ENCODE measurements around the gene RIN2. TPM values are rescaled to one million over a fixed set of nuclear protein-coding genes. Genes with fewer than 3 reads are reported as not detected.

Gene RIN2
- total and polyA plus RNA-seq, 9 of the 15 experiments (the other 6 are each of a cell fraction or from before 2014, with no cell fraction given): 0.09 TPM; not detected in 8

DNA sequence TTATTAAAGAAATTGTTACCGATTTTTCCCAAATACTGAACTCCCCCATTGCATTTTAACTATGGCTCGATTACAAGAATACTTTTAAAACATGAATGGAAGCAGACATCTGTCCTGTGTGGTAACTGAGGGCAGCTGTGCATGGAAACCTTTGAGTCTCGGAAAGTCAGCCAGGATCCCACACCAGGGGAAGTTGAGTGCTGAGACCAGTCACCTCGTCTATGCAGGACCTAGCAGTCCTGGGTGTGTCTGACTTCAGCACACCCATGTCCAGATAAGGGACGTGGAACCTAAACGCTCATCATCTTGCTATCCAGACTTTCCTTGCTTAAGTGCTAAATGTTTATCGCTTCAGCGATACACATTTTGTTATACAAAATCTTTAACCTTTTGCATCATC lies 6.1 kb downstream of the RIN2 start:
- H3K9me3 ChIP-seq (replicated peaks; ENCODE audit: control insufficient read depth, insufficient read depth, low read depth, low read length): no peaks in the 10 kb centered on the region
- no peak overlapping the region for H3K9ac ChIP-seq (ENCODE audit: insufficient read depth in 1 of 2, low read depth in 2 of 2, low read length in 2 of 2)
- H3K9me1 ChIP-seq (ENCODE audit: control insufficient read depth, insufficient read depth, low read length): no peaks in the 10 kb centered on the region
- WGBS (ENCODE audit: insufficient coverage, low coverage, missing lambda C conversion rate): 0% methylated on average over 8 of the region's 8 CpGs
- H3K4me1 ChIP-seq (replicated peaks in 1 of 2; ENCODE audit: control insufficient read depth in 2 of 2, insufficient read depth in 2 of 2, low read length in 2 of 2): no peaks in the 10 kb centered on the region
- POLR2A ChIA-PET: no interaction called here
- in situ Hi-C loops (cut with MboI) (no loop called here), intact Hi-C loops (cut with micrococcal nuclease) (no loop called here)
- H3K27ac ChIP-seq (ENCODE audit: extremely low read depth, low read depth, low read length): no peak overlapping the region
- H3K4me3 ChIP-seq: no peak overlapping the region
- no peaks in the 10 kb centered on the region for H3K79me2 ChIP-seq (ENCODE audit: control insufficient read depth, insufficient read depth, low read length)
- no peaks in the 10 kb centered on the region; a peak in 2 of 5 replicates for H3K27me3 ChIP-seq (ENCODE audit: control insufficient read depth in 2 of 2, insufficient read depth in 2 of 2, low read length in 2 of 2)
- FAIRE-seq: no peak
- DNase-seq (ENCODE audit: extremely low read depth in 1 of 4, low spot score in 3 of 4): no peak
- H3K4me2 ChIP-seq (ENCODE audit: insufficient read depth, low read length): no peak overlapping the region
- no peak for ATAC-seq
- CTCF ChIA-PET (ENCODE audit: low intra/inter-chr PET ratio): no interaction called here
- TF ChIP-seq ZNF717 (CRISPR knock-in tag; IDR thresholded peaks at IDR 0.05) (no peak), HCFC1 (IDR thresholded peaks at IDR 0.05; ENCODE audit: low read depth, low read length) (no peak), ZNF23 (CRISPR knock-in tag; IDR thresholded peaks at IDR 0.05) (no peak), ZNF778 (CRISPR knock-in tag; IDR thresholded peaks at IDR 0.05) (no peak), NFRKB (IDR thresholded peaks at IDR 0.05; ENCODE audit: low read depth) (no peak), HLTF (IDR thresholded peaks at IDR 0.05) (no peak), IFI16 (CRISPR knock-in tag; IDR thresholded peaks at IDR 0.05) (no peak), SNIP1 (IDR thresholded peaks at IDR 0.05; ENCODE audit: low read depth) (no peak), NR2C2 (CRISPR knock-in tag; IDR thresholded peaks at IDR 0.05) (no peak), NR2C2 (tag; IDR thresholded peaks at IDR 0.05) (no peak), ZNF384 (IDR thresholded peaks at IDR 0.05; ENCODE audit: low read depth, low read length) (no peak), CREB5 (CRISPR knock-in tag; IDR thresholded peaks at IDR 0.05) (no peak), MCM5 (IDR thresholded peaks at IDR 0.05; ENCODE audit: low read depth) (no peak)
- no TSS peak for BruUV-seq (replicated peaks)
- H3K36me3 ChIP-seq (ENCODE audit: control insufficient read depth, insufficient read depth, low read length): no peaks in the 10 kb centered on the region
- H4K20me1 ChIP-seq (replicated peaks; ENCODE audit: control insufficient read depth, insufficient read depth, low read length): 0 out of 2 replicates have a peak, but pooled peaks cover 2% of the 10 kb centered on the region
- H2AFZ ChIP-seq (ENCODE audit: low read depth, low read length): no peak overlapping the region
